ENCODE data around the gene NBPF3.
A peak's percentile ranks its signal among the peaks of the same experiment; 100 is the strongest.
"Not testable (repeated sequence)": the region's sequence is repeated elsewhere in the genome, so short reads cannot be mapped to it uniquely, and the experiment has no call there.

Gene NBPF3

GRCh38 chr1:21439721-21440629, at the start of gene NBPF3:
TSS of gene NBPF3 (plus strand) at chr1:21440137. CDS start at chr1:21445087, 4,950 bp downstream.
- DNase-seq (ENCODE audit: low read depth in 2 of 2), result peak; percentile 79 to 83

GRCh38 chr1:21391497-21391896, 48.4 kb upstream of the NBPF3 start:
- no peak for DNase-seq (ENCODE audit: low read depth in 2 of 2)

- no peak for DNase-seq (ENCODE audit: low read depth in 2 of 2)
Measured at GRCh38 chr1:21392587-21393263, 47.2 kb upstream of the NBPF3 start.

- no peak for DNase-seq (ENCODE audit: low read depth in 2 of 2)
Measured at GRCh38 chr1:21396516-21396915, 43.4 kb upstream of the NBPF3 start.

- DNase-seq (ENCODE audit: low read depth in 2 of 2), result no peak
Measured at GRCh38 chr1:21397813-21398188, 42.1 kb upstream of the NBPF3 start.

- DNase-seq (ENCODE audit: low read depth in 2 of 2), result not testable (repeated sequence)
Measured at GRCh38 chr1:21401726-21402346, 38.1 kb upstream of the NBPF3 start.

- no peak for DNase-seq (ENCODE audit: low read depth in 2 of 2)
Measured at GRCh38 chr1:21406659-21407058, 33.3 kb upstream of the NBPF3 start.

GRCh38 chr1:21409897-21410296, 30.0 kb upstream of the NBPF3 start:
- not testable (repeated sequence) for DNase-seq (ENCODE audit: low read depth in 2 of 2)

GRCh38 chr1:21414015-21414414, 25.9 kb upstream of the NBPF3 start:
- no peak for DNase-seq (ENCODE audit: low read depth in 2 of 2)

- DNase-seq (ENCODE audit: low read depth in 2 of 2), result not testable (repeated sequence)
Measured at GRCh38 chr1:21420378-21420777, 19.6 kb upstream of the NBPF3 start.

GRCh38 chr1:21421307-21421706, 18.6 kb upstream of the NBPF3 start:
- not testable (repeated sequence) for DNase-seq (ENCODE audit: low read depth in 2 of 2)

- not testable (repeated sequence) for DNase-seq (ENCODE audit: low read depth in 2 of 2)
Measured at GRCh38 chr1:21427798-21428480, 12.0 kb upstream of the NBPF3 start.

GRCh38 chr1:21428481-21429073, 11.4 kb upstream of the NBPF3 start:
- not testable (repeated sequence) for DNase-seq (ENCODE audit: low read depth in 2 of 2)

- not testable (repeated sequence) for DNase-seq (ENCODE audit: low read depth in 2 of 2)
Measured at GRCh38 chr1:21429210-21429609, 10.7 kb upstream of the NBPF3 start.

GRCh38 chr1:21430875-21431274, 9.1 kb upstream of the NBPF3 start:
- not testable (repeated sequence) for DNase-seq (ENCODE audit: low read depth in 2 of 2)

- no peak for DNase-seq (ENCODE audit: low read depth in 2 of 2)
Measured at GRCh38 chr1:21434394-21434793, 5.5 kb upstream of the NBPF3 start.

- no peak for DNase-seq (ENCODE audit: low read depth in 2 of 2)
Measured at GRCh38 chr1:21435646-21436487, 4.1 kb upstream of the NBPF3 start.

GRCh38 chr1:21436488-21437340, 3.2 kb upstream of the NBPF3 start:
- DNase-seq (ENCODE audit: low read depth in 2 of 2), result no peak

GRCh38 chr1:21437341-21437640, 2.6 kb upstream of the NBPF3 start:
- no peak for DNase-seq (ENCODE audit: low read depth in 2 of 2)
